ENCODE data around the gene CCDC198. TPM values are rescaled to one million over a fixed set of nuclear protein-coding genes. Genes with fewer than 3 reads are reported as not detected.

Gene CCDC198
- total RNA-seq = not detected in 2 replicates
- polyA plus RNA-seq = not detected in 2 replicates
- not detected in 2 replicates for polyA plus RNA-seq (2011; cell fraction: cytosol; rRNA removed)
- polyA plus RNA-seq (2011; cell fraction: nucleus; rRNA removed) = not detected in 2 replicates
- not detected in 2 replicates for polyA plus RNA-seq (2012)
- polyA minus RNA-seq = not detected in 2 replicates
- not detected for polyA minus RNA-seq (2011; cell fraction: cytosol; rRNA and poly(A)+ RNA removed)
- polyA minus RNA-seq (2011; cell fraction: nucleus; rRNA and poly(A)+ RNA removed) = not detected in 2 replicates
- Bru-seq, nascent RNA = not detected
- not detected for BruChase-seq, experiment 1, labeled RNA remaining after a 6-hour chase
- BruChase-seq, experiment 2, labeled RNA remaining after a 2-hour chase = not detected
- long read RNA-seq = 0 reads

GRCh38 chr14:57493467-57494181, at the start of gene CCDC198:
CCDC198 (minus strand) TSS chr14:57493857; CDS start chr14:57493715, 142 bp downstream.
- H4K20me1 ChIP-seq (replicated peaks; ENCODE audit: control insufficient read depth, extremely low read depth, insufficient read depth, low read length) = no peaks in the 10 kb centered on the region
- no peak within 1 kb of the TSS for H3K4me3 ChIP-seq (replicated peaks in 1 of 3; ENCODE audit: insufficient read depth in 1 of 3, low read depth in 1 of 3, low read length in 3 of 3)
- FAIRE-seq (no peak), DNase-seq (ENCODE audit: low read depth, low spot score) (no peak)
- ChIA-PET POLR2A (no interaction called here), CTCF (no interaction called here)
- no TSS peak for BruUV-seq (replicated peaks)
- no peaks in the 10 kb centered on the region for H3K9me1 ChIP-seq (replicated peaks; ENCODE audit: control insufficient read depth, extremely low read depth, insufficient read depth, low read length)
- dilution Hi-C loops (cut with MboI; ENCODE audit: extremely low pct_ligation_motif_present, low sequenced_read_pairs) = no loop called here
- no peaks in the 10 kb centered on the region for H3K36me3 ChIP-seq (ENCODE audit: control insufficient read depth in 2 of 2, extremely low read depth in 1 of 2, insufficient read depth in 2 of 2, low read length in 2 of 2)
- peaks cover 0 to 6% of the 10 kb centered on the region in 2 experiments for H3K27me3 ChIP-seq (ENCODE audit: control insufficient read depth in 2 of 2, insufficient read depth in 2 of 2, low read length in 2 of 2)
- no peak within 1 kb of the TSS for H3K27ac ChIP-seq (ENCODE audit: insufficient read depth, low read depth, low read length)
- H2AFZ ChIP-seq (ENCODE audit: low read depth, low read length) = no peak within 1 kb of the TSS
- intact Hi-C loops (cut with micrococcal nuclease) = no loop called here
- H3K9ac ChIP-seq (replicated peaks; ENCODE audit: extremely low read depth, insufficient read depth, low read length) = no peak within 1 kb of the TSS
- H3K9me3 ChIP-seq (replicated peaks; ENCODE audit: control insufficient read depth, insufficient read depth, low read length) = no peaks in the 10 kb centered on the region
- no peak within 1 kb of the TSS for H3K4me2 ChIP-seq (ENCODE audit: insufficient read depth, low read length)
- no peaks in the 10 kb centered on the region for H3K79me2 ChIP-seq (ENCODE audit: control insufficient read depth, insufficient read depth, low read length)
- H3K4me1 ChIP-seq (ENCODE audit: control insufficient read depth, extremely low read depth, insufficient read depth, low read length) = no peaks in the 10 kb centered on the region
- TF ChIP-seq CTCF (IDR thresholded peaks at IDR 0.05; ENCODE audit: extremely low read depth in 1 of 2, insufficient read depth in 1 of 2, low read depth in 1 of 2, low read length in 2 of 2) (no peak), POLR2AphosphoS5 (IDR thresholded peaks at IDR 0.05; ENCODE audit: insufficient read depth, low read depth, low read length) (no peak), POLR2A (IDR thresholded peaks at IDR 0.05; ENCODE audit: low read depth, low read length) (no peak), JUN (IDR thresholded peaks at IDR 0.05; ENCODE audit: borderline replicate concordance, insufficient read depth, insufficient read length, low read depth) (no peak), EZH2 (IDR thresholded peaks at IDR 0.05; ENCODE audit: borderline replicate concordance, low read depth, low read length, severe bottlenecking) (no peak), MAX (IDR thresholded peaks at IDR 0.05; ENCODE audit: insufficient read depth, insufficient read length) (no peak), FOS (IDR thresholded peaks at IDR 0.05; ENCODE audit: borderline replicate concordance, insufficient read depth, low read length) (no peak), GATA2 (IDR thresholded peaks at IDR 0.05; ENCODE audit: insufficient read depth, insufficient read length, low read depth, low read length) (no peak), MYC (IDR thresholded peaks at IDR 0.05; ENCODE audit: low read depth, low read length) (no peak)
